ENCODE data around the gene ELP6.
A peak's percentile ranks its signal among the peaks of the same experiment; 100 is the strongest.
"Not testable (repeated sequence)": the region's sequence is repeated elsewhere in the genome, so short reads cannot be mapped to it uniquely, and the experiment has no call there.

The ELP6 gene

GRCh38 chr3:47505267-47505666, 8.2 kb downstream of the ELP6 start:
- not testable (repeated sequence) for DNase-seq

- DNase-seq: no peak
Measured at GRCh38 chr3:47504113-47504512, 9.4 kb downstream of the ELP6 start.

- DNase-seq: no peak
Measured at GRCh38 chr3:47503033-47503432, 10.5 kb downstream of the ELP6 start.

- DNase-seq: no peak
Measured at GRCh38 chr3:47496892-47497291, 16.6 kb downstream of the ELP6 start.

GRCh38 chr3:47495886-47496285, 17.6 kb downstream of the ELP6 start:
- DNase-seq: no peak

- no peak for DNase-seq
Measured at GRCh38 chr3:47495111-47495510, 18.4 kb downstream of the ELP6 start.

GRCh38 chr3:47491777-47492176, 21.7 kb downstream of the ELP6 start:
- no peak for DNase-seq

GRCh38 chr3:47491186-47491585, 22.3 kb downstream of the ELP6 start:
- no peak for DNase-seq

GRCh38 chr3:47487265-47487664, 26.2 kb downstream of the ELP6 start:
- DNase-seq: no peak

GRCh38 chr3:47485812-47486211, 27.7 kb downstream of the ELP6 start:
- DNase-seq: no peak

- no peak for DNase-seq
Measured at GRCh38 chr3:47482366-47482765, 31.1 kb downstream of the ELP6 start.

GRCh38 chr3:47481763-47482162, 31.7 kb downstream of the ELP6 start:
- not testable (repeated sequence) for DNase-seq

GRCh38 chr3:47480267-47480666, 33.2 kb downstream of the ELP6 start:
- not testable (repeated sequence) for DNase-seq

GRCh38 chr3:47479826-47480160, 33.7 kb downstream of the ELP6 start:
- no peak for DNase-seq

GRCh38 chr3:47478022-47478421, 35.5 kb downstream of the ELP6 start:
- no peak for DNase-seq

GRCh38 chr3:47476644-47477199, 36.8 kb downstream of the ELP6 start:
- no peak for DNase-seq

- DNase-seq: no peak
Measured at GRCh38 chr3:47476330-47476626, 37.2 kb downstream of the ELP6 start.

- DNase-seq: peak; percentile 95
Measured at GRCh38 chr3:47475570-47476329, 37.8 kb downstream of the ELP6 start, which contains the start of gene SCAP. Gene SCAP (minus strand): TSS chr3:47475941. CDS start chr3:47442993, 32,948 bp downstream.

- peak; percentile 38 for DNase-seq
Measured at GRCh38 chr3:47475029-47475569, 38.4 kb downstream of the ELP6 start.

GRCh38 chr3:47473391-47473790, 40.1 kb downstream of the ELP6 start:
- DNase-seq: no peak

GRCh38 chr3:47469616-47470015, 43.9 kb downstream of the ELP6 start:
- no peak for DNase-seq

GRCh38 chr3:47468315-47468714, 45.2 kb downstream of the ELP6 start:
- DNase-seq: not testable (repeated sequence)

GRCh38 chr3:47464588-47464987, 48.9 kb downstream of the ELP6 start:
- DNase-seq: no peak

- DNase-seq: not testable (repeated sequence)
Measured at GRCh38 chr3:47459534-47460085, 53.9 kb downstream of the ELP6 start.

Data from CD4-positive, alpha-beta T cell treated with Interleukin-10 for 1 hour (primary cell).